Measurements from ENCODE around the gene PITRM1. TPM values are rescaled to one million over a fixed set of nuclear protein-coding genes. Genes with fewer than 3 reads are reported as not detected.

The PITRM1 gene
- polyA plus RNA-seq, 2 of the 4 experiments (the other 2 are of a cell fraction), result 45.9 to 64.5 TPM

DNA sequence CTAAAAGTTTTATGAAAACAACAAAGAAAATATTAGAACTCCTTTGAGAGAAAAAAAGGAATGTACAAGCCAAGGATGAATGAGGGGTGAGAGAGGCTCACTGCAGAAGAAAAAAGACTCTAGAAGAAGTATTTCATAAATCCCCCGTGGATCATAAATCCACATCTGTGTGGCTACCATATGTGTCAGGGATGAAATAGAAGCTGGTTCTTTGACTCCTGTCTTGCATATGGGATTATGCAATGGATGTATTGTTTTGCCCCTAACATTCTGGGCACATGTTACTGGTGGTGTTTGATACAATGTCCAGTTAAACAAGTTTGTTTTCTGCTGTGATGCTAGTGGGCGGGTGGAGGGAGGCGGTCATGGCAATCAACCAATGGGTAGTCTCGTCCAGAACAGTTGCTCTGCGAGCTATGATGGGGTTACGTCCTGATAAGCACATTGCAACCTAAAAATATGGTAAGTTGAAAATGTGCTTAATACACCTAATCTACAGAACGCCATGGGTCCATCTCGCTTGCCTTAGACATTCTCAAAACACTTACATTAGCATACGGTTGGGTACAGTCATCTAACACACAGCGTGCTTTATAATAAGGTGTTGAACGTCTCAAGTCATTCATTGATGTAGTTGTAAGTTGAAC is 34.1 kb upstream of the PITRM1 start:
- ChIA-PET CTCF (interaction anchor here (1.1 to 2.2 kb wide), 4 partner anchors 9 to 33 kb away, joined by 4 to 9 read pairs (median 4); no protein-coding TSS in a partner anchor), POLR2A (no interaction called here)
- H3K27ac ChIP-seq, result no peak overlapping the region
- no peaks in the 10 kb centered on the region for H3K9me3 ChIP-seq
- TF ChIP-seq SMC3 (IDR thresholded peaks at IDR 0.05) (no peak), RNF2 (IDR thresholded peaks at IDR 0.05; ENCODE audit: borderline replicate concordance, low read depth) (no peak), ZSCAN20 (CRISPR knock-in tag; IDR thresholded peaks at IDR 0.05) (no peak), MAZ (IDR thresholded peaks at IDR 0.05; ENCODE audit: borderline replicate concordance, low read depth, low read length) (no peak), TP53 (CRISPR knock-in tag; IDR thresholded peaks at IDR 0.05) (no peak), MAX (IDR thresholded peaks at IDR 0.05) (no peak), CHD2 (IDR thresholded peaks at IDR 0.05; ENCODE audit: low read length, partially characterized antibody) (no peak), POLR2A (IDR thresholded peaks at IDR 0.05; ENCODE audit: low read length) (no peak), JUNB (IDR thresholded peaks at IDR 0.05) (no peak), ZFP36 (IDR thresholded peaks at IDR 0.05; ENCODE audit: borderline replicate concordance, partially characterized antibody) (no peak), USF2 (IDR thresholded peaks at IDR 0.05) (no peak), GATA3 (IDR thresholded peaks at IDR 0.05; ENCODE audit: borderline replicate concordance) (no peak), FOSL2 (IDR thresholded peaks at IDR 0.05) (no peak), FOSL2 (CRISPR knock-in tag; IDR thresholded peaks at IDR 0.05) (no peak), HDAC2 (IDR thresholded peaks at IDR 0.05) (no peak), PHF8 (IDR thresholded peaks at IDR 0.05; ENCODE audit: borderline replicate concordance, low read depth) (no peak)
- TF ChIP-seq, protein P1, sequence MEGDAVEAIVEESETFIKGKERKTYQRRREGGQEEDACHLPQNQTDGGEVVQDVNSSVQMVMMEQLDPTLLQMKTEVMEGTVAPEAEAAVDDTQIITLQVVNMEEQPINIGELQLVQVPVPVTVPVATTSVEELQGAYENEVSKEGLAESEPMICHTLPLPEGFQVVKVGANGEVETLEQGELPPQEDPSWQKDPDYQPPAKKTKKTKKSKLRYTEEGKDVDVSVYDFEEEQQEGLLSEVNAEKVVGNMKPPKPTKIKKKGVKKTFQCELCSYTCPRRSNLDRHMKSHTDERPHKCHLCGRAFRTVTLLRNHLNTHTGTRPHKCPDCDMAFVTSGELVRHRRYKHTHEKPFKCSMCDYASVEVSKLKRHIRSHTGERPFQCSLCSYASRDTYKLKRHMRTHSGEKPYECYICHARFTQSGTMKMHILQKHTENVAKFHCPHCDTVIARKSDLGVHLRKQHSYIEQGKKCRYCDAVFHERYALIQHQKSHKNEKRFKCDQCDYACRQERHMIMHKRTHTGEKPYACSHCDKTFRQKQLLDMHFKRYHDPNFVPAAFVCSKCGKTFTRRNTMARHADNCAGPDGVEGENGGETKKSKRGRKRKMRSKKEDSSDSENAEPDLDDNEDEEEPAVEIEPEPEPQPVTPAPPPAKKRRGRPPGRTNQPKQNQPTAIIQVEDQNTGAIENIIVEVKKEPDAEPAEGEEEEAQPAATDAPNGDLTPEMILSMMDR (IDR thresholded peaks at IDR 0.05), result no peak
- TF ChIP-seq, protein P2, sequence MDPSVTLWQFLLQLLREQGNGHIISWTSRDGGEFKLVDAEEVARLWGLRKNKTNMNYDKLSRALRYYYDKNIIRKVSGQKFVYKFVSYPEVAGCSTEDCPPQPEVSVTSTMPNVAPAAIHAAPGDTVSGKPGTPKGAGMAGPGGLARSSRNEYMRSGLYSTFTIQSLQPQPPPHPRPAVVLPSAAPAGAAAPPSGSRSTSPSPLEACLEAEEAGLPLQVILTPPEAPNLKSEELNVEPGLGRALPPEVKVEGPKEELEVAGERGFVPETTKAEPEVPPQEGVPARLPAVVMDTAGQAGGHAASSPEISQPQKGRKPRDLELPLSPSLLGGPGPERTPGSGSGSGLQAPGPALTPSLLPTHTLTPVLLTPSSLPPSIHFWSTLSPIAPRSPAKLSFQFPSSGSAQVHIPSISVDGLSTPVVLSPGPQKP (IDR thresholded peaks at IDR 0.05; ENCODE audit: low read depth, low read length), result no peak
- H3K4me1 ChIP-seq, result no peaks in the 10 kb centered on the region
- H3K4me3 ChIP-seq, result no peak overlapping the region
- 79% methylated on average over 11 of the region's 11 CpGs for WGBS (ENCODE audit: missing lambda C conversion rate)
- FAIRE-seq (no peak), ATAC-seq (no peak), DNase-seq (ENCODE audit: low read depth in 1 of 2, low spot score in 1 of 2) (no peak)
- no peak overlapping the region for H3K4me2 ChIP-seq

DNA sequence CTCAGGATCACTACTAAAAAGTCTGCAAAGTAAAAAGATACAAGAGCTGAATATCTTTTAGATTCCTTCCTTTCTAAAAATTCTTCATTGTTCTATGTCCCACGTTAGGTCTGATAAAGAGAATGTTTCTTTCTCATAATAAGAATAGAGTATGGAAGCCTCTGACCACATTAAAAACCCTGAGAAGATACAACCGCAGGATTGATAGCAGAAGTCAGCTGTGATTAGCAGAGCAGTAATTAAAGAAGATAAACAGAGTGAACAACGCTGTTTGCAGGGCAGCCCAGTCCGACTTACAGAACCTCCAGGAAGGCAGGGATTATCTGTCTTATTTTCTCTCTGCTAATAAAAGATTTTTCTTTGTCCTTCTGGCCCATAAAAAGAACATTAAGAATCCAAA is 31.4 kb upstream of the PITRM1 start:
- WGBS (ENCODE audit: missing lambda C conversion rate), result 63% methylated on average over 4 of the region's 4 CpGs
- Histone ChIP-seq H3K4me1 (no peaks in the 10 kb centered on the region), H3K9me3 (no peaks in the 10 kb centered on the region), H3K4me3 (no peak overlapping the region), H3K27ac (no peak overlapping the region), H3K4me2 (no peak overlapping the region)
- CTCF ChIA-PET, result interaction anchor here (0.6 to 2.3 kb wide), 5 partner anchors 11 to 1563 kb away, joined by 3 to 7 read pairs (median 3); no protein-coding TSS in a partner anchor
- ATAC-seq (no peak), FAIRE-seq (no peak), DNase-seq (ENCODE audit: low read depth in 1 of 2, low spot score in 1 of 2) (no peak)
- POLR2A ChIA-PET, result interaction anchor here (1.1 kb wide), 1 partner anchor 45 kb away, joined by 4 read pairs; no protein-coding TSS in a partner anchor
- TF ChIP-seq ESRRA (IDR thresholded peaks at IDR 0.05; ENCODE audit: borderline replicate concordance, low read length), result no peak
- no peak for TF ChIP-seq REST (IDR thresholded peaks at IDR 0.05)
- no peak for TF ChIP-seq KDM5A (IDR thresholded peaks at IDR 0.05)
- TF ChIP-seq CHD2 (IDR thresholded peaks at IDR 0.05; ENCODE audit: low read length, partially characterized antibody), result no peak
- TF ChIP-seq JUNB (IDR thresholded peaks at IDR 0.05), result no peak
- no peak for TF ChIP-seq MAX (IDR thresholded peaks at IDR 0.05)
- no peak for TF ChIP-seq SMC3 (IDR thresholded peaks at IDR 0.05)
- TF ChIP-seq SREBF2 (IDR thresholded peaks at IDR 0.05), result no peak
- no peak for TF ChIP-seq TFCP2L1 (CRISPR knock-in tag; IDR thresholded peaks at IDR 0.05)
- no peak for TF ChIP-seq HES2 (IDR thresholded peaks at IDR 0.05)
- TF ChIP-seq, protein P3, sequence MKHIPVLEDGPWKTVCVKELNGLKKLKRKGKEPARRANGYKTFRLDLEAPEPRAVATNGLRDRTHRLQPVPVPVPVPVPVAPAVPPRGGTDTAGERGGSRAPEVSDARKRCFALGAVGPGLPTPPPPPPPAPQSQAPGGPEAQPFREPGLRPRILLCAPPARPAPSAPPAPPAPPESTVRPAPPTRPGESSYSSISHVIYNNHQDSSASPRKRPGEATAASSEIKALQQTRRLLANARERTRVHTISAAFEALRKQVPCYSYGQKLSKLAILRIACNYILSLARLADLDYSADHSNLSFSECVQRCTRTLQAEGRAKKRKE (CRISPR knock-in tag; IDR thresholded peaks at IDR 0.05; ENCODE audit: low read depth), result no peak
- TF ChIP-seq, protein P4, sequence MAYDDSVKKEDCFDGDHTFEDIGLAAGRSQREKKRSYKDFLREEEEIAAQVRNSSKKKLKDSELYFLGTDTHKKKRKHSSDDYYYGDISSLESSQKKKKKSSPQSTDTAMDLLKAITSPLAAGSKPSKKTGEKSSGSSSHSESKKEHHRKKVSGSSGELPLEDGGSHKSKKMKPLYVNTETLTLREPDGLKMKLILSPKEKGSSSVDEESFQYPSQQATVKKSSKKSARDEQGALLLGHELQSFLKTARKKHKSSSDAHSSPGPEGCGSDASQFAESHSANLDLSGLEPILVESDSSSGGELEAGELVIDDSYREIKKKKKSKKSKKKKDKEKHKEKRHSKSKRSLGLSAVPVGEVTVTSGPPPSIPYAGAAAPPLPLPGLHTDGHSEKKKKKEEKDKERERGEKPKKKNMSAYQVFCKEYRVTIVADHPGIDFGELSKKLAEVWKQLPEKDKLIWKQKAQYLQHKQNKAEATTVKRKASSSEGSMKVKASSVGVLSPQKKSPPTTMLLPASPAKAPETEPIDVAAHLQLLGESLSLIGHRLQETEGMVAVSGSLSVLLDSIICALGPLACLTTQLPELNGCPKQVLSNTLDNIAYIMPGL (CRISPR knock-in tag; IDR thresholded peaks at IDR 0.05; ENCODE audit: borderline replicate concordance), result no peak
